Fibroblast of skin of right biceps (primary cell): ENCODE measurements around the gene KLK10.

Experiments
- DNase-seq: peaks from one replicate; pipeline ENCODE4 v3.0.0-alpha.2; 2013

The KLK10 gene

DNA sequence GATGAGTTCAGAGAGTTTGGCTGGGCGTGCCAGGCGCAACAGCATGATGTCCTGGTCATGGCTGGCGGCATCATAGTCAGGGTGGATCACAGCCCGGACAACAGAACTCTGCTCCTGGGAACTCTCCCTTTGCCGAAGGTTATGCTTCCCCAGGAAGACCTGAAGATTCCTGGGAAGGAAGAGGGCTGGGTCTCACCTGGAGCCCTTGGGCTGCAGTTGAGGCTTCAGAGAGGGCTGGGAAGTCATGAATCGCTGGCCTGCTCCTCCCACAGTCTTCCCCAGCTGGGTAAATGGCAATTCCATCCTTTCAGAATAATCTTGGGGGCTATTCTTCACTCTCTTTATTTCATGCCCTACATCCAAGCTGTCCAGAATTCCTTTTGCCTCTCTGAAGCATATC is 56.1 kb downstream of the KLK10 start:
- DNase-seq, result no peak
